ENCODE measurements around the gene RECQL. TPM values are rescaled to one million over a fixed set of nuclear protein-coding genes. Genes with fewer than 3 reads are reported as not detected.

The RECQL gene
- total and polyA plus RNA-seq, 9 of the 15 experiments (the other 6 are each of a cell fraction or from before 2014, with no cell fraction given) = 22.2 to 44.7 (median 28.5) TPM

DNA sequence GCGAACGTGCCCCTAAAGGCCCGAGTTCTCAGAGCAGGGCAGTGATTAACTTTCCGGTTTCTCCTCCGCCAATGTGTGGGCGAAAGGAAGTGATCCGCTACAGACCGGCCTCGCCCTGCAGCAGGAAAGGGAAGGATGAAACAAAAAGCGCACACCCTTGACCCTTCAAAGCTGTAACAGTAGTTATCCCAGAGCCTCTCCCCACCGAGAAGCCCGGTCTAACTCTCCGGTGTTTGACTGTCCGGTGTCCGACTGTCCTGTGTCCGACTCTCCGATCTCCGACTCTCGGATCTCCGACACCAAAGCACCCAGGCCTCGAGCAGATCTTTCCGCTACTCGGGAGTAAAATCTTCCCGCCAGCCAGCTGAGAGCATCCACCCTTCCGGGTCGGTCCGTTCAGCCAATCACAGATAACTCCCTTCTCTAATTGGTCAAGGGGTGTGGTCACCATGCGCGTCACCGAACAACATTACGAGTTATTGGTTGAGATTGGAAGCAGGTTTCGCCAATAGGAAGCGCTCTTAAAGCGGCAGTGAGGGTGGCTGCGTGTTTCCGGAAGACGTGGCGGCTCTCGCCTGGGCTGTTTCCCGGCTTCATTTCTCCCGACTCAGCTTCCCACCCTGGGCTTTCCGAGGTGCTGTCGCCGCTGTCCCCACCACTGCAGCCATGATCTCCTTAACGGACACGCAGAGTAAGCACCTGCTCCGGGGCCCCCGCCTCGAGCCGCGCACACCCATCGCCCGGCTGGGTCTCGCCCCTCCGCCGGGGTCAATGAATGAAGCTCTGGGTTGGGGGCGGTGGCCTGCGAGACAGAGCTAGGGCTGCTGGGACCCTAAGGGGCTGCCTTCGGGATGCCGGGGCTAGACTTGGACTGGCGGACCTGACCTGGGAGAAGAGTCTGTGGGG lies at the start of gene RECQL, which contains the start of gene GOLT1B (continued):
- TF ChIP-seq, protein P1, sequence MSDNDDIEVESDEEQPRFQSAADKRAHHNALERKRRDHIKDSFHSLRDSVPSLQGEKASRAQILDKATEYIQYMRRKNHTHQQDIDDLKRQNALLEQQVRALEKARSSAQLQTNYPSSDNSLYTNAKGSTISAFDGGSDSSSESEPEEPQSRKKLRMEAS (CRISPR knock-in tag; IDR thresholded peaks at IDR 0.05) = peak; percentile 43; the same call in 1 of the 2 replicates
- TF ChIP-seq ZFX (CRISPR knock-in tag; IDR thresholded peaks at IDR 0.05) (peak; percentile 50), IFI16 (CRISPR knock-in tag; IDR thresholded peaks at IDR 0.05) (no peak), NFATC3 (IDR thresholded peaks at IDR 0.05) (no peak), PHTF2 (CRISPR knock-in tag; IDR thresholded peaks at IDR 0.05) (no peak), KDM5B (IDR thresholded peaks at IDR 0.05; ENCODE audit: insufficient replicate concordance, low read depth, low read length) (peak; percentile 66), SAP30 (IDR thresholded peaks at IDR 0.05; ENCODE audit: borderline replicate concordance, insufficient read depth, low read depth, low read length, poor library complexity, severe bottlenecking) (peak; percentile 80), TAF7 (tag; IDR thresholded peaks at IDR 0.05) (peak; percentile 50; the same call in 1 of the 2 replicates), ADNP (tag; IDR thresholded peaks at IDR 0.05) (no peak), TGIF2 (CRISPR knock-in tag; IDR thresholded peaks at IDR 0.05) (no peak), CTCFL (IDR thresholded peaks at IDR 0.05; ENCODE audit: borderline replicate concordance, insufficient read depth, low read depth, low read length, poor library complexity, severe bottlenecking) (no peak), TFAM (CRISPR knock-in tag; conservative IDR thresholded peaks at IDR 0.05) (no peak), FOS (IDR thresholded peaks at IDR 0.05; ENCODE audit: extremely low read depth, insufficient read length) (peak; percentile 98), MEIS2 (IDR thresholded peaks at IDR 0.05; ENCODE audit: partially characterized antibody) (no peak), FOXP1 (CRISPR knock-in tag; IDR thresholded peaks at IDR 0.05) (peak; percentile 41; the same call in 1 of the 2 replicates), ZC3H8 (IDR thresholded peaks at IDR 0.05) (no peak), CHCHD3 (CRISPR knock-in tag; IDR thresholded peaks at IDR 0.05) (no peak), ZNF263 (CRISPR knock-in tag; IDR thresholded peaks at IDR 0.05; ENCODE audit: borderline replicate concordance) (no peak), NFXL1 (CRISPR knock-in tag; IDR thresholded peaks at IDR 0.05) (no peak), ZNF699 (CRISPR knock-in tag; IDR thresholded peaks at IDR 0.05; ENCODE audit: insufficient replicate concordance) (no peak), HNRNPK (IDR thresholded peaks at IDR 0.05; ENCODE audit: low read depth, low read length, poor library complexity, severe bottlenecking) (no peak), DNMT1 (IDR thresholded peaks at IDR 0.05) (no peak), PRPF4 (IDR thresholded peaks at IDR 0.05; ENCODE audit: insufficient read depth, low read depth, low read length, poor library complexity, severe bottlenecking) (no peak), ETV5 (CRISPR knock-in tag; IDR thresholded peaks at IDR 0.05; ENCODE audit: low read depth) (no peak; the same call in 1 of the 2 replicates)
- TF ChIP-seq, protein P2, sequence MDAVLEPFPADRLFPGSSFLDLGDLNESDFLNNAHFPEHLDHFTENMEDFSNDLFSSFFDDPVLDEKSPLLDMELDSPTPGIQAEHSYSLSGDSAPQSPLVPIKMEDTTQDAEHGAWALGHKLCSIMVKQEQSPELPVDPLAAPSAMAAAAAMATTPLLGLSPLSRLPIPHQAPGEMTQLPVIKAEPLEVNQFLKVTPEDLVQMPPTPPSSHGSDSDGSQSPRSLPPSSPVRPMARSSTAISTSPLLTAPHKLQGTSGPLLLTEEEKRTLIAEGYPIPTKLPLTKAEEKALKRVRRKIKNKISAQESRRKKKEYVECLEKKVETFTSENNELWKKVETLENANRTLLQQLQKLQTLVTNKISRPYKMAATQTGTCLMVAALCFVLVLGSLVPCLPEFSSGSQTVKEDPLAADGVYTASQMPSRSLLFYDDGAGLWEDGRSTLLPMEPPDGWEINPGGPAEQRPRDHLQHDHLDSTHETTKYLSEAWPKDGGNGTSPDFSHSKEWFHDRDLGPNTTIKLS (IDR thresholded peaks at IDR 0.05; ENCODE audit: borderline replicate concordance, low read depth) = peak; percentile 99
